Measurements from ENCODE around the gene SLC2A8. TPM values are rescaled to one million over a fixed set of nuclear protein-coding genes. Genes with fewer than 3 reads are reported as not detected.

Gene SLC2A8
- total RNA-seq, 1 experiment from 2014 or later, result 16.8 TPM

DNA sequence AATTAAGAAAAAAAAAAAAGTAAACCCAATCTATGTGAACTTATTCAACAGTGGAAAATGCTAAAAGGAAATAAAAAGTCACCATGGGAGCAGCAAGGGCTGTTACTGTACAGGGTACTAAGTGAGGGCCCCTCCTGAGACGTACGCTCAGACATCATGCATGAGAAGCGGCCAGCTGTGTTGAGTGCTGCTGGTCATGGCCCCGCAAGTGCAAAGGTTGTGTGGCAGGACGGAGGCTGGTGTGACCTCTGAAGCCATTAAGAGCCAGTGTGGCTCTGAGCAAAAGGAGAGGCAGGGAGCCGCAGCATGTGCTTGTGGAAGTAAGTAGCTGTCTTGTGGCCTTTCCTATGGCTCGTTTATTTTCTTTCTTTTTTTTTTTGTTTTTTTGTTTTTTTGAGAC lies 24.1 kb downstream of the SLC2A8 start:
- ChIA-PET POLR2A (no interaction called here), RAD21 (ENCODE audit: low non-redundant PET in 1 of 2, low total read pairs in 2 of 2, uncharacterized antibody in 2 of 2, unreplicated experiment in 2 of 2) (no interaction called here), CTCF (interaction anchor here (1.4 kb wide), 1 partner anchor 207 kb away, joined by 3 read pairs; no protein-coding TSS in a partner anchor)
- H3K36me3 ChIP-seq (ENCODE audit: control insufficient read depth in 1 of 2, insufficient read depth in 2 of 2, low read length in 2 of 2), result no peaks in the 10 kb centered on the region
- no peaks in the 10 kb centered on the region for H3K27me3 ChIP-seq (ENCODE audit: insufficient read depth, low read length)
- peaks cover 26% of the 10 kb centered on the region for H3K79me2 ChIP-seq (ENCODE audit: insufficient read depth, low read length)
- ATAC-seq (no peak), DNase-seq (ENCODE audit: low read depth, low spot score) (no peak)
- TF ChIP-seq POLR2A (IDR thresholded peaks at IDR 0.05; ENCODE audit: borderline replicate concordance, extremely low read depth, insufficient read depth, insufficient read length), result no peak
- TF ChIP-seq SRF (IDR thresholded peaks at IDR 0.05; ENCODE audit: low read depth), result no peak
- no peak for TF ChIP-seq ZNF274 (IDR thresholded peaks at IDR 0.05; ENCODE audit: low read depth, low read length)
- TF ChIP-seq, protein P1, sequence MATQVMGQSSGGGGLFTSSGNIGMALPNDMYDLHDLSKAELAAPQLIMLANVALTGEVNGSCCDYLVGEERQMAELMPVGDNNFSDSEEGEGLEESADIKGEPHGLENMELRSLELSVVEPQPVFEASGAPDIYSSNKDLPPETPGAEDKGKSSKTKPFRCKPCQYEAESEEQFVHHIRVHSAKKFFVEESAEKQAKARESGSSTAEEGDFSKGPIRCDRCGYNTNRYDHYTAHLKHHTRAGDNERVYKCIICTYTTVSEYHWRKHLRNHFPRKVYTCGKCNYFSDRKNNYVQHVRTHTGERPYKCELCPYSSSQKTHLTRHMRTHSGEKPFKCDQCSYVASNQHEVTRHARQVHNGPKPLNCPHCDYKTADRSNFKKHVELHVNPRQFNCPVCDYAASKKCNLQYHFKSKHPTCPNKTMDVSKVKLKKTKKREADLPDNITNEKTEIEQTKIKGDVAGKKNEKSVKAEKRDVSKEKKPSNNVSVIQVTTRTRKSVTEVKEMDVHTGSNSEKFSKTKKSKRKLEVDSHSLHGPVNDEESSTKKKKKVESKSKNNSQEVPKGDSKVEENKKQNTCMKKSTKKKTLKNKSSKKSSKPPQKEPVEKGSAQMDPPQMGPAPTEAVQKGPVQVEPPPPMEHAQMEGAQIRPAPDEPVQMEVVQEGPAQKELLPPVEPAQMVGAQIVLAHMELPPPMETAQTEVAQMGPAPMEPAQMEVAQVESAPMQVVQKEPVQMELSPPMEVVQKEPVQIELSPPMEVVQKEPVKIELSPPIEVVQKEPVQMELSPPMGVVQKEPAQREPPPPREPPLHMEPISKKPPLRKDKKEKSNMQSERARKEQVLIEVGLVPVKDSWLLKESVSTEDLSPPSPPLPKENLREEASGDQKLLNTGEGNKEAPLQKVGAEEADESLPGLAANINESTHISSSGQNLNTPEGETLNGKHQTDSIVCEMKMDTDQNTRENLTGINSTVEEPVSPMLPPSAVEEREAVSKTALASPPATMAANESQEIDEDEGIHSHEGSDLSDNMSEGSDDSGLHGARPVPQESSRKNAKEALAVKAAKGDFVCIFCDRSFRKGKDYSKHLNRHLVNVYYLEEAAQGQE (IDR thresholded peaks at IDR 0.05; ENCODE audit: low read depth), result no peak
- no peak for TF ChIP-seq TCF7L2 (IDR thresholded peaks at IDR 0.05; ENCODE audit: borderline replicate concordance, extremely low read depth, insufficient read depth, insufficient read length)
- no peak for TF ChIP-seq EGR1 (IDR thresholded peaks at IDR 0.05; ENCODE audit: low read depth)
- no peak for TF ChIP-seq ELF1 (IDR thresholded peaks at IDR 0.05; ENCODE audit: borderline replicate concordance, low read depth)
- TF ChIP-seq EZH2phosphoT487 (IDR thresholded peaks at IDR 0.05; ENCODE audit: borderline replicate concordance), result no peak
- TF ChIP-seq, protein P2, sequence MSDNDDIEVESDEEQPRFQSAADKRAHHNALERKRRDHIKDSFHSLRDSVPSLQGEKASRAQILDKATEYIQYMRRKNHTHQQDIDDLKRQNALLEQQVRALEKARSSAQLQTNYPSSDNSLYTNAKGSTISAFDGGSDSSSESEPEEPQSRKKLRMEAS (IDR thresholded peaks at IDR 0.05), result no peak
- H3K9me3 ChIP-seq (ENCODE audit: control insufficient read depth in 1 of 2, insufficient read depth in 1 of 2, low read depth in 1 of 2, low read length in 2 of 2), result no peaks in the 10 kb centered on the region
- no peak overlapping the region for H3K4me2 ChIP-seq (ENCODE audit: low read length)
- no peaks in the 10 kb centered on the region for H4K20me1 ChIP-seq (ENCODE audit: insufficient read depth)
- H3K9me2 ChIP-seq (ENCODE audit: insufficient read depth), result no peaks in the 10 kb centered on the region
- no peak overlapping the region for H3K27ac ChIP-seq (ENCODE audit: low read depth, low read length)
- intact Hi-C loops (cut with micrococcal nuclease), result no loop called here
- BruUV-seq (replicated peaks), result no TSS peak
- H3K4me1 ChIP-seq (ENCODE audit: control insufficient read depth in 1 of 2, insufficient read depth in 2 of 2, low read length in 2 of 2), result peaks cover 3 to 48% of the 10 kb centered on the region in 2 experiments; a peak in 3 of 4 replicates
- no peak overlapping the region for H3K4me3 ChIP-seq (replicated peaks in 1 of 2; ENCODE audit: low read depth in 1 of 2, low read length in 2 of 2)
- H2AFZ ChIP-seq (ENCODE audit: low read depth, low read length, poor library complexity, severe bottlenecking), result no peak overlapping the region
- no peak overlapping the region for H3K9ac ChIP-seq (ENCODE audit: low read length)
